NB4 (cell line): ENCODE results near the gene COL5A1.

Experiments
- DNase-seq: peaks from one replicate; pipeline ENCODE4 v3.0.0; 2010; ENCODE audit warnings: low read depth
- H3K4me3 ChIP-seq: one replicate; pipeline ENCODE4 v1.5.1; 2011; ENCODE audit warnings: mild to moderate bottlenecking, low read depth, low read length, moderate library complexity
- CTCF ChIP-seq: IDR thresholded peaks from one replicate; pipeline ENCODE4 v1.5.1; 2012; ENCODE audit warnings: low read depth, low read length
- MYC ChIP-seq: IDR thresholded peaks from 2 replicates; pipeline ENCODE4 v1.6.1; 2011; ENCODE audit warnings: low read depth, low read length
- POLR2A ChIP-seq: IDR thresholded peaks from 2 replicates; pipeline ENCODE4 v1.6.1; 2011; ENCODE audit warnings: mild to moderate bottlenecking; ENCODE audit not compliant: insufficient read length; ENCODE audit errors: extremely low read depth
- TF ChIP-seq, protein P1 (sequence below): IDR thresholded peaks from 2 replicates; pipeline ENCODE4 v1.6.1; 2011; ENCODE audit warnings: low read depth, low read length

The COL5A1 gene

DNA sequence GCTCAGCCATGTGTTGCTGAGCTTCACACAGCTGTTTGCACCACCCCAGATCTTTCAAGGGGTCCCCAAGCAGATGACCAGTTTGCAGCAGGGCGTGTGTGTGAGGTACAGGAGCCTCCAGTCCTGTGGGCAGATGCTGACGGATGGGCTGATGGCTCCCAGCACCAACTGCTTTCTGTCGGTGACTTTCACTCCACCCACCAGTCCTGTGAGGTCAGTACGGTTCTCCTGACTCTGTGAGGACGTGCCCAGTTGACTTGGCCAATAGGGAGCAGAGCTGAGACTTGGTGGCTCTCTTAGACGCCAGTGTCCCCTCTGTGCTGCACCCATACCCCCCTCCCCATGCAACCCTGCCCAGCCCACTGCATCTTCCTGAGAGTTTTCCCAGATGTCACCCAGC lies 19.7 kb downstream of the COL5A1 start:
- no peak overlapping the region for H3K4me3 ChIP-seq
- no peak for DNase-seq
- TF ChIP-seq POLR2A (no peak), MYC (no peak), CTCF (no peak)
- TF ChIP-seq, protein P1, sequence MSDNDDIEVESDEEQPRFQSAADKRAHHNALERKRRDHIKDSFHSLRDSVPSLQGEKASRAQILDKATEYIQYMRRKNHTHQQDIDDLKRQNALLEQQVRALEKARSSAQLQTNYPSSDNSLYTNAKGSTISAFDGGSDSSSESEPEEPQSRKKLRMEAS: no peak

DNA sequence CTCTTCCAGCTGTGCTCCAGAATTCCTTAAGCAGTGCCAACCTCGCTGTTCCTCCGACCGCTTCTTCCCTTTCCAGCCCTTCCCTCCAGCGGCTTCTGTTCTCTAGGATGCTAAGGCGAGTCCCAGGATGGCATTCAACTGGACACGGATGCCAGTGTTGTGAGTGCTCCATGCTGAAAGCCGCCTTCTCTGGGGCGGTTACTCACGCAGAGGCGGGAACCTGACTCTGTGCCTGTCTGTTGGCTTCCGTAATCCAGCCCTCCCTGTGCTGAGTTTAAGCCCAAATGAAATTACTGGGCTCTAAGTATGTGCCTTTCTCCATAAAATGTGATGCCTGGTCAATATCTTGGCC lies 20.2 kb downstream of the COL5A1 start:
- TF ChIP-seq CTCF (no peak), MYC (no peak), POLR2A (no peak)
- TF ChIP-seq, protein P1: no peak
- no peak for DNase-seq
- no peak overlapping the region for H3K4me3 ChIP-seq

GRCh38 chr9:134662143-134662876 lies 20.7 kb downstream of the COL5A1 start:
- no peak for TF ChIP-seq CTCF
- no peak for TF ChIP-seq MYC
- H3K4me3 ChIP-seq: no peak overlapping the region
- no peak for DNase-seq

DNA sequence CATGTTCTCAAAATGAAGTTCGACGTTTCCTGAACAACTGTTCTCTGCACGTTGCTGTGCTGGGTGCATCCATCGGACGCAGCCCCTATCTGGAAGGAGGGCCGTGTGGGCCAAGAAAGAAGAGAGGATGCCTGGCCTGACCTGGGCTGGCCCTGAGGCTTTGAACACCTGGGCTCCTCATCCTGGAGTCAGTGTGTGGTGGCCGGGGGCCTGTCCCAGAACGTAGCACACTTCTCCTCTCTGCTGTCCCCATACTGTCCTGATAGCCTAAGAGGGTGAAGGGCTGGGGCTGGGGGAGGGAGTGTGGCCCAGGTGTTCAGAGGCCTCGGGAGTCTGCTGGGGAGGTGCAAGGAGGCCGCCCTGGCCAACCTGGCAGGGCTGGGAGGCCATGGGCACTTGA lies 21.5 kb downstream of the COL5A1 start:
- TF ChIP-seq MYC: no peak
- no peak for TF ChIP-seq POLR2A
- no peak for TF ChIP-seq CTCF
- TF ChIP-seq, protein P1: no peak
- DNase-seq: no peak
- no peak overlapping the region for H3K4me3 ChIP-seq

DNA sequence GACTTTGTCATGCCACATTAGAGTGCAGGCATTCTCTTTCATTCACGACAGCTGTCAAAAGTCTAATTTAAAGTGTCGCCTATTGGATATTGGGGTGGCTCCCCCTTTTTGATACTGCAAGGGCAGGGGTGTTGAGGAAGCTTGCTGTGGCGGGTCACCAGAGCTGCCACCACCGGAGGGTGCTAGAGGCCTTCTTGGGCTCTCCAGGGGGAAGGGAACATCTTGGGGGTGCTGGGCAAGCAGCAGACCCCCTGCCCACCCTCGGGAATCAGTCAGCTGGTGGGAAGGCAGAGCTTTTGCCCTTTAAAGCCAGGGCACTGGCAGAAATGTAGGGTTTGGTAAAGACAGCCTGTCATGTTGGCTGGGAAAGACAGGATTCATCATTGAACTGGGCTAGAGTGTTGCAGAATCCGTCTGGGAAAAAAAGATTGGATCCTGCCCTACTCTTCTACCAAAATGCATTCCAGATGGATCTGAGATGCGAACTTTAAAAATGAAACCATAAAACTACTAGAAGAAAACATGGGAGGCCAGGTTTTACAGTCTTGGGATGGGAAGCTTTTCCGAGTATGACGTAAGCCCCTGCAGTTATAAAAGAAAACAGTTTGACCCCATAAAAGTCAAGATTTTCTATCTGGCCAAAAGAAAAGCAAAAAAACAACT lies 22.3 kb downstream of the COL5A1 start:
- no peak overlapping the region for H3K4me3 ChIP-seq
- no peak for DNase-seq
- TF ChIP-seq POLR2A: no peak
- TF ChIP-seq, protein P1: no peak
- no peak for TF ChIP-seq MYC
- TF ChIP-seq CTCF: no peak

- no peak overlapping the region for H3K4me3 ChIP-seq
- no peak for TF ChIP-seq MYC
- no peak for TF ChIP-seq CTCF
- TF ChIP-seq, protein P1: no peak
- no peak for TF ChIP-seq POLR2A
- no peak for DNase-seq
Observed at GRCh38 chr9:134664446-134664845, 22.8 kb downstream of the COL5A1 start.
